GM19468 (cell line): ENCODE measurements around the gene IFIT1.

Experiments used
- ATAC-seq: cut with Tn5 transposase; IDR thresholded peaks from one replicate; pipeline ENCODE4 v1.9.1; 2021; ENCODE audit warnings: mild to moderate bottlenecking, moderate library complexity, moderate number of reproducible peaks; ENCODE audit not compliant: unreplicated experiment; ENCODE audit errors: extremely low read depth

The IFIT1 gene, protein sequence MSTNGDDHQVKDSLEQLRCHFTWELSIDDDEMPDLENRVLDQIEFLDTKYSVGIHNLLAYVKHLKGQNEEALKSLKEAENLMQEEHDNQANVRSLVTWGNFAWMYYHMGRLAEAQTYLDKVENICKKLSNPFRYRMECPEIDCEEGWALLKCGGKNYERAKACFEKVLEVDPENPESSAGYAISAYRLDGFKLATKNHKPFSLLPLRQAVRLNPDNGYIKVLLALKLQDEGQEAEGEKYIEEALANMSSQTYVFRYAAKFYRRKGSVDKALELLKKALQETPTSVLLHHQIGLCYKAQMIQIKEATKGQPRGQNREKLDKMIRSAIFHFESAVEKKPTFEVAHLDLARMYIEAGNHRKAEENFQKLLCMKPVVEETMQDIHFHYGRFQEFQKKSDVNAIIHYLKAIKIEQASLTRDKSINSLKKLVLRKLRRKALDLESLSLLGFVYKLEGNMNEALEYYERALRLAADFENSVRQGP

DNA sequence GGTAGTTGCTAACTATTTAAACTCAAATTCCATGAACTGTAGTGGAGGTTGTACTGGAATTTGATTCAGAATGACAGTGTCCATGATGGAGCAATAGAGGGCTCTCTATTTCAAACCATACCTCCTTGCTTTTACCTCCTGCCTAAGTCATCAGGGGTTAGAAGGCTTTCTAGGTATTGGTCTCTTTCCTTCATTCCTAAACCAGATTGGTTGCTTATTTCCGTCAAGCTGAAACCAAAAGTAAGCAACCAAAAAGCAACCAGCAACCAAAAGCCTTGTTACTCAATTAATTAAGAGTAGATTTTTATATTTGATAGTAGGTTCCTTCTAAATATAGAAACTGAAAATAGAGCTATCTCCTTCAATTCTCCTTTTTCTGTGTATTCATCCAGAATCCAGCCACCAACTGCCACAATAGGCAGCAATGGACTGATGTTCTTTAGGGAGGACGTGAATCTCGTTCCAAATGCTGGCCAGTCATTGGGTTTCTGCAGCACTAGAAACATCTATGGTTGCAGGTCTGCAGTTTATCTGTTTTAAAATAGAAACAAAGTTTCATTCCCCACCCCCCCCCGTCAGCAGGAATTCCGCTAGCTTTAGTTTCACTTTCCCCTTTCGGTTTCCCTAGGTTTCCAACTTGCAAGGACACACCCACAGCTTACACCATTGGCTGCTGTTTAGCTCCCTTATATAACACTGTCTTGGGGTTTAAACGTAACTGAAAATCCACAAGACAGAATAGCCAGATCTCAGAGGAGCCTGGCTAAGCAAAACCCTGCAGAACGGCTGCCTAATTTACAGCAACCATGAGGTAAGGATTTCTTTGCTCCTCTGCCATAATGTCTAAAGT lies at the start of gene IFIT1:
IFIT1 (plus strand) TSS at position 717 of the 850 bp plus-strand sequence; CDS start at position 807, 90 bp downstream.
- peak; percentile 50 for ATAC-seq

DNA sequence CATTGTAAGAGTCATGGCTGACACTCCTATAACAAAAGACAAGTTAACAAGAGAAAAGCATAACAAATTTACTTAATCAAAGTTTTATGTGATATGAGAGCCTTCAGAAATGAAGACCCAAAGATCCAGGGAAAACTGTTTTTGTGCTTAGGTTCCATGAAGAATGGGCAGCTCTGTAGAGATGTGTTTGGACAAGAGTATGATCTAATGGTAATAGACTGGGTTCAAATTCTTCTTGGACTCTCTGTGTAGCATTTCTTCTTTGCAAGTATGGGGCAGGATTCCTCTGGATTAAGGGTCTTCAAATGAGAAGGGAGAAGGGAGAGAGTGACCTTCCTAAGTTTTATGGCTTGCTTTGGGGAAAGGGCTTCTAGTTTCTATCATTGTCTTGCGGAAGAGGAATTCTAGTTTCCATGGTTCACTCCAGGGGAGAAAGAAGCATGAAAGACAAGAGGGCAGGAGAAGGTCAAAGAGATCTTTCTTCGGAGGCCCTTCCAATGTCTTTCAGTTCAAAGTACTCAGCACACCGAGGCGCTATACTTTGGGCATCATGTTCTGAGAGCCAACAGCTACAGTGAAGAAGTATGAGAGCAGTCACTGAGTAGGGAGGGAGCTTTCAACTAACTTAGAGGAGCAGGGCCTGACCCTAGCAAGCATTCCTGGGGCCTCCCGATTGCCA lies 49.2 kb upstream of the IFIT1 start:
- no peak for ATAC-seq

GRCh38 chr10:89344156-89344555 lies 48.3 kb upstream of the IFIT1 start:
- no peak for ATAC-seq

DNA sequence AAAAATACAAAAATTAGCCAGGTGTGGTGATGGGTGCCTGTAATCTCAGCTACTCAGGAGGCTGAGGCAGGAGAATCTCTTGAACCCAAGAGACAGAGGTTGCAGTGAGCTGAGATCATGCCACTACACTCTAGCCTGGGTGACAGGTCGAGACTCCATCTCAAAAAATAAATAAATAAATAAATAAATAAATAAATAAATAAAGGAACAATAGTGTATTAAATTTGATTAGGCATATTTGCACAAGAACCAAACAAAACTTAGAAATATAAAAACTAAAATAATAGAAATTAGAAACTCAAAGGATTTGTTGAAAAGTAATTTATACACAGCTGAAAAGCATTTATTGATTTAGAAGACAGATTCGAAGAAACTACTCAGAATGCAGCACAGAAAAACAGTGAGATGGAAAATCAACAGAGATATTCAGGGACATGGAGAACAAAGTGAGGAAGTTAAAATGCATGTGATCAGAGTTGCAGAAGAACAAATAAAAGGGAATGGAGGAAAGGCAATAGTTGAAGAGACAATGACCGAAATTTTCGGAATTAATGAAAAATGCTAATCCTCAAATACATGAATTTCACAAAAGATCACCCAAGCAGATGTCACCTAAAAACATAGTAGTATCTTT lies 46.9 kb upstream of the IFIT1 start:
- no peak for ATAC-seq

- no peak for ATAC-seq
Measured at GRCh38 chr10:89346405-89347254, 45.8 kb upstream of the IFIT1 start.

- no peak for ATAC-seq
Measured at GRCh38 chr10:89347701-89348457, 44.5 kb upstream of the IFIT1 start.

DNA sequence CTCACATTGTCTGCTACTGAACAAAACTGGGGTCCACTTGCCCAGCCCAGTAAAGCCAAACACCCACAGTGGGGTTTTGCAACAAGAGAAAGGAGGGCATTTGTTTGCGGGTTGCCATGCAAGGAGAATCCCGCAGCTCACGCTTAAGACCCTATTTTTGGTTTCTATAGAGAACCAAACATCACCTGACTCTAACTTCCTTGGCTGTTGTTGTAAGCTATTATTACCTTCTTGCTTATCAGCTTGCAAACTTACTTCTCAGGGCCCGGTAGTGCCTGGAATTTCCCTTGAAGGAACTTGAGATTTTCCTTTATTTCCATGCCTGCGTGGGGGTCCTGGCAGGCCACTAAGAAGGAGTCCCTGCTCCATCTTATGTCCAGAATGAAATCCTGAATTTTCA lies 43.9 kb upstream of the IFIT1 start:
- ATAC-seq: no peak

GRCh38 chr10:89348975-89349374 lies 43.4 kb upstream of the IFIT1 start:
- ATAC-seq: no peak

GRCh38 chr10:89350631-89351315 lies 41.6 kb upstream of the IFIT1 start:
- peak; percentile 12 for ATAC-seq

DNA sequence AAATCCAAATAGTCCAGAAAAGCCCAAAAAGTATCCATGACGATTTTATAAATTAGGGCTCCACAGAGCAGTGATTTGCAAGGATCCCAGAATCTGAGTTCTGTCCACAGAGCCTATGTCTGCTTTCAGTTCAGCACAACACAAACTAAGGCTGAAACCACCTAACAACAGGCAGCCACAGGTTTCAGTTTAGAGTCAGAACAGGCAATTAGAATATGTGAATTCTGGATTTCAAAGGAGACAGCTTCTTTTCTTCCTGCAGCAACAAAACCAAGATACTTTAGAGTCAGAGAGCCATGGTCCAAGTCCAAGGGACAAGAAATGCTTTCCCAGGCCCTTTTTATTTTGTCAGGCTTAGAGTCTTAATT lies 41.0 kb upstream of the IFIT1 start:
- ATAC-seq: peak; percentile 58

- no peak for ATAC-seq
Measured at GRCh38 chr10:89351780-89352597, 40.4 kb upstream of the IFIT1 start.

DNA sequence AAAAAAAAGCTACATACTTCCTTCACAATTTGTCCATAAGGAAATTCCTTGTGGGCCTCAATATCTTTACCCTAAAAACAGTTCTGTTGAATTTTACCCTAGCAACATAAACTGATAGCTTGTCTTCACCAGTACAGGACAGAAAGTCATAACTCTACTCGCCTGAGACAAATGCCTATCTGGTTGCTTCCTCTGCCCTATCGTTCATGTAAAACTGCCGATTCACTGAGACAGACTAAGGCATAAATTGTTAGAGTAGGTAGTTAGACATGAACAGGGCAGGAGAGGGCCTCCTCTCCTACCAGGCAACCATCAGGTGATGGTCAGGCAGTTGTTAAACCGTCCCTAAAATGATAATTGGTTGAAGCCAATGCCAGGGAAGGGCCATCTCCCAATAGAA lies 39.6 kb upstream of the IFIT1 start:
- no peak for ATAC-seq

DNA sequence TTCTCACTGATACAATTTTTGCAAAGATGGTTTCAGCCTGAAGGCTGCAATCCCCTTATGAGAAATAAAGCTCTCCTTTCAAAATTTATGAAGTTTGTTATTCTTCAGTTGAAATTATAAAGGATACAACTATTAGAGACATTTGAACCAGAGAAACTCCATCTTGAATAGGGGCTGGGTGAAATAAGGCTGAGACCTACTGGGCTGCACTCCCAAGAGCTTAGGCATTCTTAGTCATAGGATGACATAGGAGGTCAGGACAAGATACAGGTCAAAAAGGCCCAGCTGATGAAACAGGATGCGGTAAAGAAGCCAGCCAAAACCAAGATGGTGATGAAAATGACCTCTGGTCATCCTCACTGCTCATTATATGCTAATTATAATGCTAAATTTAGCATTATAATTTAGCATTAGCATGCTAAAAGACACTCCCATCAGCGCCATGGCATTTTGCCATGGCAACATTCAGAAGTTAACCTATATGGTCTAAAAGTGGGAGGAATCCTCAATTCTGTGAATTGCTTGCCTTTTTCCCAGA lies 37.0 kb upstream of the IFIT1 start:
- ATAC-seq: no peak

GRCh38 chr10:89357096-89357495 lies 35.3 kb upstream of the IFIT1 start:
- no peak for ATAC-seq

GRCh38 chr10:89357975-89358374 lies 34.4 kb upstream of the IFIT1 start:
- ATAC-seq: no peak

DNA sequence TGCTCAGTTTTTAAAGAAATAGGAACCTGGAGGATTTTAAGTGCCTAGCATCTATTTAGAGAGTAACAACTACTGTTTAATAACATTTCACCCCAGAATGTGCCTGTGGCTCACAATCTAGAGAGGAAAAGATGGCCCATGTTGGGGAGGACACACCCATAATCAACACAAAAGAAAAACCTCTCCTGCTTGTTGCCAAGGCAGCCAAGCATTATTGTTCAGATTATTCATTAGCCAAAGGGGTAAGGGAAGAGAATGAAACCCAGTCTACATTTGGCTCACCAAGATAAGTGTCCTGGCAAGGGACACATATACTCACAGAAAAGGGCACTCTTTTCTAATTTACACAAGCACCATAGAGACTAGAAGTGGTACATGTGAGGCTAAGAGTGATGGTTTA lies 32.3 kb upstream of the IFIT1 start:
- no peak for ATAC-seq

GRCh38 chr10:89362929-89363328 lies 29.5 kb upstream of the IFIT1 start:
- ATAC-seq: no peak
